HG03439 (cell line): Measurements from ENCODE around the gene CHD6.
A peak's percentile ranks its signal among the peaks of the same experiment; 100 is the strongest.

Experiments used
- ATAC-seq: cut with Tn5 transposase; IDR thresholded peaks from one replicate; pipeline ENCODE4 v1.9.1; 2021; ENCODE audit warnings: mild to moderate bottlenecking, moderate library complexity; ENCODE audit not compliant: unreplicated experiment

Gene CHD6

GRCh38 chr20:41617902-41618806 is at the start of gene CHD6:
Gene CHD6 (minus strand): TSS chr20:41618377. CDS start chr20:41551337, 67,040 bp downstream.
- ATAC-seq, result peak; percentile 98

GRCh38 chr20:41664584-41664983 is 46.4 kb upstream of the CHD6 start:
- ATAC-seq, result no peak

- ATAC-seq, result no peak
These were observed 39.5 kb upstream of the CHD6 start for GRCh38 chr20:41657655-41658054.

GRCh38 chr20:41655962-41656618 is 37.9 kb upstream of the CHD6 start:
- no peak for ATAC-seq

- no peak for ATAC-seq
These were observed 36.7 kb upstream of the CHD6 start for GRCh38 chr20:41654884-41655283.

- no peak for ATAC-seq
These were observed 36.1 kb upstream of the CHD6 start for GRCh38 chr20:41654292-41654691.

GRCh38 chr20:41650231-41650948 is 32.2 kb upstream of the CHD6 start:
- ATAC-seq, result no peak

GRCh38 chr20:41649489-41649888 is 31.3 kb upstream of the CHD6 start:
- no peak for ATAC-seq

- ATAC-seq, result no peak
These were observed 27.2 kb upstream of the CHD6 start for GRCh38 chr20:41645372-41645771.

- ATAC-seq, result no peak
These were observed 25.3 kb upstream of the CHD6 start for GRCh38 chr20:41643504-41643938.

GRCh38 chr20:41639630-41640029 is 21.5 kb upstream of the CHD6 start:
- ATAC-seq, result no peak

- no peak for ATAC-seq
These were observed 20.3 kb upstream of the CHD6 start for GRCh38 chr20:41638456-41638855.

GRCh38 chr20:41635158-41635557 is 17.0 kb upstream of the CHD6 start:
- no peak for ATAC-seq

GRCh38 chr20:41632896-41633295 is 14.7 kb upstream of the CHD6 start:
- no peak for ATAC-seq

GRCh38 chr20:41631826-41632225 is 13.6 kb upstream of the CHD6 start:
- no peak for ATAC-seq

- no peak for ATAC-seq
These were observed 12.7 kb upstream of the CHD6 start for GRCh38 chr20:41630846-41631245.

GRCh38 chr20:41627611-41628244 is 9.6 kb upstream of the CHD6 start:
- no peak for ATAC-seq

GRCh38 chr20:41627001-41627495 is 8.9 kb upstream of the CHD6 start:
- no peak for ATAC-seq

- no peak for ATAC-seq
These were observed 5.6 kb upstream of the CHD6 start for GRCh38 chr20:41623625-41624375.

GRCh38 chr20:41622584-41622983 is 4.4 kb upstream of the CHD6 start:
- ATAC-seq, result no peak
